Activated CD8-positive, alpha-beta memory T cell treated with anti-CD3 and anti-CD28 coated beads, Interleukin-2, amount 50 U/mL, for 24 hours (primary cell): ENCODE data around the gene RPL10.
A peak's percentile ranks its signal among the peaks of the same experiment; 100 is the strongest.

Experiments
- DNase-seq: peaks from one replicate; pipeline ENCODE4 v3.0.0-alpha.2; 2020; ENCODE audit errors: extremely low read depth

RPL10 gene

DNA sequence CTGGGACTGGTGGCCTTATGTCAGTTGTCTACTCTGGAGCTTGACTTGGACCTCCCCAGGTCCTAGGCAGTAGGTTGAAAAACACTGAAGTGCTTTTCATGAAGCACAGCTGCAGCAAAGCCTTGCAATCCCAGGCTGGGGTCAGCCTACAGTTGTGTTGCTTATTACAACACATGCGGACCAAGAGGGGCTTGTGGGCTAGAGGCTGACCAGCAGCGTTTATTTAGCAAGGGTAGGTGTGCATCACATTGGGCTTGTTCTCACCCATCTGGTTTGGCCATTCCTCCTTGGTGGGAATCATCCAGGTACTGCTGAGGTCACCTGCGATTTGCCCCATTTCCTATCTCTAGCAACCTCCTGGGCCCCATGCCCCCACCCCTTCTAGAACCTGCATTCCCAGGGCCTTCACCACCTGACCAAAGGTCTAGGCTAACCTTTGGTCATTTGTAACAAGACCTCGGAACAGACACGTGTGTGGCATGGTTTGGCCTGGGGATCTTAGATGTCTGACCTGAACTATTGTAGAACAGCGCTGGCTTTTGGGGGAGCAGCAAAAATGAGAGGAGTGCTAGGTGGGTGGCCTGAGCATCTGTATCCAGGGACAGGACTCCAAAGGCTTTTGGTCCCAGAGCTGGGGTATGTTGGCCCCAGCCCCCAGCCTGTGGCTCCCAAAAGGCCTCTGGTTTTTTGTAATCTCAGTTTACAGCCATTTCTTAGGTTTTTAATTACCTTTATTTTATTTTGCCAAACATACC, 3.0 kb downstream of the RPL10 start:
- no peak for DNase-seq

GRCh38 chrX:154401918-154402621, 3.9 kb downstream of the RPL10 start:
- DNase-seq, result no peak

DNA sequence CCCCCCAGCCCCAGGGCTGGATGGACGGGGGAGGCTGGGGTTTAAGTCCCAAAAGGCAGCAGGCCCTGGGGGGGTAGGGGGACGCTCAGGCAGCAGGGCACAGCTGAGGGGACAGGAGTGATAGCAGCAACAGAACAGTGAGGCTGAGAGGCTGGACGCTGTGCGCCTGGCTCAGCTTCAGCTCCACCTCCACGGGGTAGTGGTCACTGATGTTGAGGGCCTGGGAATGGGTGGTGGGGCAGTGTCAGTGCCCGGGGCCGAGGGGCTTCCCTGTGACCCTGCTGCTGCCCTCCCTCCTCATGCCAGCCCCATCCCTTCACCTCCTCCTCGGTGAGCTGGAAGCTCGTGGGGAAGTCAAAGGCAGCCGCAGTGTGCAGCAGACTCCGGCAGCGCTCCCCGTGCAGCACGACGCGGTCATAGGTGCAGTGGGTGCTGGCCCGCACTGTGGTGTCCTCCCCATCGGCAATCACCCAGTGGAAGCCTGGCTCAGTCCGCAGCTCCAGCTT, 4.5 kb downstream of the RPL10 start:
- DNase-seq, result no peak

DNA sequence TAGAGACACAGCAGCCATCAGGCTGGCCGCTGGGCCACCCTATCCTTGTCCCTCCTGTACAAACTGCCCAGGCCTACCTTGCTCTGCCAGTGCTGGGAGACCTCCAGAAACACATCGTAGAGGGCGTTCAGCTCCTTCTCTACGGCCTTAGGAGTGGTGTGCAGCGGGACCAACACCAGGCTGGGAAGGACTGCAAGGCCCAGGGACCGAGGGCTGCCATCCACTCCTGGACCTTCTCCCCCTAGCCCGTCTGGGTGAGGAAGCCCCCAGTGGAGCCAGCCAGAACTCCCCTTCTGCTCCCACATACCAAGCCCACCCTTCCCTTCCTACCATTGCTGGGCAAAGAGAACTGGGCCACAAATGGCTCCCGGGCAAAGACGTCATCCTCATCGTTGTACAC, 5.0 kb downstream of the RPL10 start:
- no peak for DNase-seq

DNA sequence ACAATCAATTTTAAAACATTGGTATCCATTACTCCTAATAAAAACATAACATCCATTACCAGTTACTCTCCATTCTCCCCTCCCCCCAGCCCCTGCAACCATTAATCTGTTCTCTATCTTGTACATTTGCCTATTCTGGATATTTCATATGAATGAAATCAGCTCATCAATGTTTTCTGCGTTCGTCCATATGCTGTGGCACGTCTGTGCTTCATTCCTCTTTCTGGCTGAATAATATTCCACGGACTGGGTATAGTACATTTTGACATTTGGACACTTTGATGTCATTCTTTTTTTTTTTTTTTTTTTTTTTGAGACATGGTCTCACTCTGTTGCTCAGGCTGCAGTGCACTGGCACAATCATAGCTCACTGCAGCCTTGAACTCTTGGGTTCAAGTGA, 5.7 kb downstream of the RPL10 start:
- DNase-seq, result no peak

DNA sequence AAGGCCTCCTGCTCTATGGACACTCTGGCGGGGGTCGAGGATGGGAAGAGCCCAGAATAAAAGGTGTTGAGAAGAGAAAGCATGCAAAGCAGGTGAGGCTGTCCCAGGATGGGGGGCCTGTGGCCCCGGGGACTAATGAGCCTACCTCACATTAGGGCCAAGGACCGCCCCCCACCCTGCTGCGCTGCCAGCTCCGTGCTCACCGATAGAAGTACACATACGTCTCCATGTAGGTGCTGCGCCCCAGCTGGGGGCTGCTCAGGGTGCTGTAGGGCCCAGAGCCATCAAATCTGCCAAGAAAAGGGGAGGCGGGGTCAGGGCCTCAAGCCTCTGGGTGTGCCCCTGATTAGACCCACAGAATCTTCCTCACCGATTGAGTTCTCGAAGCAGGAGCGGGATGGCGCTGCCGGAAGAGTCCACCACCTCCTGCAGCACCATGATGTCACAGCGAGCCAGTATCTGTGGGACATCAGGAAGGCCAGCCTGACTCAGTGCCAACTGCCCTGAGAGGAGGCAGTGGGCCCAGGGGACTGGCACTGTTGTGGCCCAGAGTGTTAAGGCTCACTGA, 6.5 kb downstream of the RPL10 start:
- DNase-seq, result no peak

DNA sequence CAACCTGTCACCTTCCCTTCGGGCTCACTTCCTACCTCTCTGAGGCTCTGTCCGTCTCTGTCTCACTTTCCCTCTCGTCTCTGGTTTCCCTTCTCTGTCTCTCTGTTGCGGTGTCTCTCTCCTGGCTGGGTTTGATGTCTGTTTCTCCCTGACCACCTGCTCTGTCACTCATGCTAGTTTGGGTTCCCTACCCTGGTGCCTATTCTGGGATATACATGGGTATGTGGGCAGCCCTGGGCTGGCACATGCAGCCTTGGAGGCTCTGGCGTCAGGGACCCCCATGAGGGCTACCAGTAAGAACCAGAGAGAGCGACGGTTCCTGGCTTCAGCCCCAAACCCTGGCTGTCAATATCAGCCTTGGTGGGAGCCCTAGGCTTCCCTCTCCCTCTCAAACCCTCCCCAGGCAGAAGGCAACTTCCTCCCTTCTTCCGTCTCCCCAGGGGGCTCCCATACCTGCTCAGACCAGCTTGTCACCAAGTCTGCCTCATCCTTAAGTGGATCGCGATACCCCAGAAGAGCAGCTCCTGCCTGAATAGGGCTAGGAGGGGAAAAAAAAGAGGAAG, 10.6 kb downstream of the RPL10 start:
- no peak for DNase-seq

GRCh38 chrX:154409222-154409871, 11.2 kb downstream of the RPL10 start, which contains the start of gene DNASE1L1:
TSS of gene DNASE1L1 (minus strand) at chrX:154409254. CDS start at chrX:154405568, 3,686 bp downstream.
- no peak for DNase-seq

DNA sequence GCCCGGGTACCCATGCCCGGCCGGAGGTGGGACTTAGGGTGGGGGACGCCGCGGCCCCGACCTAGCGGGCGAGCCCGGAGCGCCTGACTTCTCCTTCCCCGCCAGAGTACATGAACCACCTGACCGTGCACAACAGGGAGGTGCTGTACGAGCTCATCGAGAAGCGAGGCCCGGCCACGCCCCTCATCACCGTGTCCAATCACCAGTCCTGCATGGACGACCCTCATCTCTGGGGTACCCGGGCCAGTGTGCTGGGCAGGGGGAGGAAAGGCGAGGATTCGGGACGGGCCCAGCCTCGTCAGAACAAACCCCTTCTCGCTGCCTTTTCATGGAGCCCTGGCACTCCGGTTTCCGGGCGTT, 13.8 kb downstream of the RPL10 start:
- DNase-seq, result no peak

DNA sequence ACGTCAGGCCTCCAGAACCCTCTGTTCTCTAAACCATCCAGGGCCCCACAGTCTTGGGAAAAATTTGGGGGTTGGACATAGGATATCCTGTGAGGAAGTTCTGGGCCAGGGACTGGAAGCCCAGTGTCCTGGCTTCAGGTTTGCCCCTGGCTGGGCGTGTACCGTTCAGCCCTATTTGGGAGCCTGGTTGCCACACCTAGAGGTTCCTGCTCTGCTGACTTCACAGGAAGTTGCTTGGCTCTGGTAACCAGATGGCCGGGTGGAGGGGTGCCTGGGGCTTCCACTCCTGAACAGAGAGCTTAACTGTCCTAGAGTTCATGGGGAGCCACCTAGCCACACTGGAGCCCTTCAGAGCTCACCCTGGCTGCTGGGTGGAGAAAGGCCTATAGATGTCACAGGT, 14.3 kb downstream of the RPL10 start:
- DNase-seq, result no peak

DNA sequence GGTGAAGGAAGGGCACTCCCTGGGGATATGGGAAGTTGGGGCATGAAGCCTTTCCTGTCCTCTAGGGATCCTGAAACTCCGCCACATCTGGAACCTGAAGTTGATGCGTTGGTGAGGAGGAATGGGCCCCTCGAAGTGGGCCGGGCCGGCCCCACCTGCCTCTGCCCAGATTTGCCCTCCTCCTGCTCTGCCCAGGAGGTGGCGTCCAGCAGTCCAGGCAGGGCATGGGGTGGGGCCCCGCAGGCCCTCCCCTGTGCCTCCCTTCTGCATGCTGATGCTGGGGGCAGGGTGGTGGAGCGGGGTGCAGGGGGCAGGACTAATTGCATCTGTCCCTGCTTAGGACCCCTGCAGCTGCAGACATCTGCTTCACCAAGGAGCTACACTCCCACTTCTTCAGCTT, 15.0 kb downstream of the RPL10 start:
- DNase-seq, result no peak

- no peak for DNase-seq
These were observed 19.0 kb downstream of the RPL10 start for GRCh38 chrX:154417157-154417556.

DNA sequence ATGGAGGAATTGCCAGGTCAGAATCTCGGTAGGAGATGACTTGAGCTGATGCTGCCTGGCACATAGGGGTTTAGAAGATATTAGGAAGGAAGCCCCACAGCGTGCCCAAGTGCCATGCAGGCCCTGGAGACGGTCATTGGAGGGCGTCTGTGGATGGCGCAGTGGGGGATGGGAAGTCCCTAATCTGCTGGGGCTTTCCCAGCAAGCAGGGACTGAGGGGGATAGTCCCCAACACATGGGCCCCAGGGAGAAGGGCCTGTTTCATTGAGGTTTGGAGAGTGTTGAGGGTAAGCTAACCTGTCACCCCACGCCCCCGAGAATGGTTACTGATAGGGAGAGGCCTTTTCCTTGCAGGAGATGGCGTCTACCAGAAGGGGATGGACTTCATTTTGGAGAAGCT, 21.0 kb downstream of the RPL10 start:
- no peak for DNase-seq

DNA sequence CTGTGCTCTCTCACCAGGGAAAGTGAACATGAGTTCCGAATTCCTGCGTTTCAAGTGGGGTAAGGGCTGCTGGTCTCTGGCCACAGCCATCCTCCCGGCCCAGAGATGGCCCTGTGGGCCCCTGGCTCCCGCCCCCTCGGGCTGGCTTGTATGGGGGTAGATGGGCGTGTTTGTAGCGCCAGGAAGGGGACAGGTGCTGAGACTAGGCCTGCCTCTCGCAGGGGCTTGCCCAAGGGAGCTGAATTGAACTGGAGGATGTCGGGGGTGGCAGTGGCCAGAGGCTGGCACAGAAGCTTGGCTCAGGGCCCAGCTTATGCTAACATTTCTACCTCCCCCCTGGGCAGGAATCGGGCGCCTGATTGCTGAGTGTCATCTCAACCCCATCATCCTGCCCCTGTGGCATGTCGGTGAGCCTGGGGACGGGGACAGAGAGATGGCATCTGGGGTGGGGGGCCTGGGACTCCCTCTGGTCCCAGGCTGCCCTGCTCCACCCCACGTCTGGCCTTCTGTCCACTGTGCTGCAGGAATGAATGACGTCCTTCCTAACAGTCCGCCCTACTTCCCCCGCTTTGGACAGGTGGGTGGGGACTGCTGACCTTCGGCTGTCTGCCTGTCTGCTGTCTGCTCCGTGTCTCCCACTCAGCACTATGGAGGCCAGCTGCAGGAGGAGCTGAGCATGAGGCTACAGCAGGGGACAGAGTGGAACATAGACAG, 21.7 kb downstream of the RPL10 start:
- no peak for DNase-seq

DNA sequence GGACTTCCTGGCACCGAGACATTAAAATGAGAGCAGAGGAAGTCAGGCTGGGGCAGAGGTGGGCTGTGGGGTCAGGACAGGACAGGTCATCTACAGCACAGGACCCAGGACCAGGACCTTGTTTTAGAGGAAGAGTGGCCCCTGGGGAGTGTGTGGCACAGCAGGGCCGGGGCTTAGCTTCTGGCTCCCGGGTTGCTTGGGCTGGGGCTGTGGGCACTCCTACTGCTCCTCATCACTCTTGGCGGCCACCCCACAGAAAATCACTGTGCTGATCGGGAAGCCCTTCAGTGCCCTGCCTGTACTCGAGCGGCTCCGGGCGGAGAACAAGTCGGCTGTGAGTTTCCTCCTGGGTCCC, 22.2 kb downstream of the RPL10 start:
- DNase-seq, result no peak

- no peak for DNase-seq
These were observed 29.0 kb downstream of the RPL10 start for GRCh38 chrX:154426916-154427770.

- peak; percentile 49 for DNase-seq
These were observed 30.3 kb downstream of the RPL10 start, which contains the start of gene ATP6AP1 for GRCh38 chrX:154428176-154429171. TSS of gene ATP6AP1 (plus strand) at chrX:154428677. CDS start at chrX:154428693, 16 bp downstream.

DNA sequence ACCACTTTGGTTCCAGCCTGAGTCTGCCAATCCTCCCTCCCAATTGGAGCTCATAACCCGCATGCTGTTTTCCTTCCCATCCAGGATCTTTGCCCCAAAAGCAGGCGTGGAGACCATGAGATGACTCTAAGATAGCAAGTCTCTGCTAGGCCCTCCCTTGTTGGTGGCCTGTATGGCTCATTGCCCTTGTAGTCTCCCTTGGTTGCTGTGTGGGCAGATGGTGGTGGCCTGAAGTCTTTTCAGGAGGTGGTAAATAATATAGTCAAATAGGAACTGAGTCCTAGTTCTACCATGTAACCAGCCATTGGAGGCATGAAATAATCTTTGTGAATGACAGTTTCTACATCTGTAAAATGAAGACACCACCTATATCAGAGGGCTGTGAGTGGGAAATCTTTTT, 31.5 kb downstream of the RPL10 start:
- DNase-seq, result no peak

- DNase-seq, result no peak
These were observed 32.3 kb downstream of the RPL10 start for GRCh38 chrX:154430479-154430878.
